Mesendoderm (in vitro differentiated cells): ENCODE data around the gene SPTAN1.

Source experiments
- DNase-seq: peaks from one replicate; pipeline ENCODE4 v3.0.0; 2013
- H2AK5ac ChIP-seq: 2 replicates; pipeline ENCODE4 v1.6.1; 2013; ENCODE audit warnings: low read length, inconsistent platforms
- H2BK120ac ChIP-seq: 2 replicates; pipeline ENCODE4 v1.6.1; 2013; ENCODE audit warnings: low read depth, mild to moderate bottlenecking, low read length, moderate library complexity, mixed read lengths
- H2BK15ac ChIP-seq: replicated peaks from 2 replicates; pipeline ENCODE4 v1.6.1; 2013; ENCODE audit warnings: low read depth, mild to moderate bottlenecking, moderate library complexity
- H2BK5ac ChIP-seq: 2 replicates; pipeline ENCODE4 v1.6.1; 2013; ENCODE audit warnings: low read length, inconsistent platforms
- H3K18ac ChIP-seq: 2 replicates; pipeline ENCODE4 v1.6.1; 2013; ENCODE audit warnings: mild to moderate bottlenecking, low read length, mixed read lengths
- H3K23ac ChIP-seq: one replicate; pipeline ENCODE4 v1.6.1; 2013; ENCODE audit warnings: low read length
- H3K27ac ChIP-seq: 2 replicates; pipeline ENCODE4 v1.5.1; 2013; ENCODE audit warnings: low read depth, mild to moderate bottlenecking, inconsistent platforms, low read length, moderate library complexity
- H3K27me3 ChIP-seq: 2 replicates; pipeline ENCODE4 v1.6.1; 2013; ENCODE audit warnings: low read length, control low read depth, mild to moderate bottlenecking, inconsistent platforms; ENCODE audit not compliant: insufficient read depth, poor library complexity
- H3K36me3 ChIP-seq: 2 replicates; pipeline ENCODE4 v1.6.1; 2013; ENCODE audit warnings: low read length, inconsistent platforms; ENCODE audit not compliant: control insufficient read depth, insufficient read depth
- H3K4ac ChIP-seq: one replicate; pipeline ENCODE4 v1.6.1; 2013; ENCODE audit warnings: low read depth, mild to moderate bottlenecking, low read length, moderate library complexity
- H3K4me1 ChIP-seq: 2 replicates; pipeline ENCODE4 v1.6.1; 2013; ENCODE audit warnings: low read depth, low read length, inconsistent platforms; ENCODE audit not compliant: control insufficient read depth
- H3K4me2 ChIP-seq: 2 replicates; pipeline ENCODE4 v1.6.1; 2013; ENCODE audit warnings: low read length
- H3K4me3 ChIP-seq: 2 replicates; pipeline ENCODE4 v1.5.1; 2013; ENCODE audit warnings: mild to moderate bottlenecking, low read length
- H3K56ac ChIP-seq: one replicate; pipeline ENCODE4 v1.6.1; 2013; ENCODE audit warnings: low read length
- H3K79me1 ChIP-seq: 2 replicates; pipeline ENCODE4 v1.6.1; 2013; ENCODE audit warnings: low read length, inconsistent platforms
- H3K79me2 ChIP-seq: 2 replicates; pipeline ENCODE4 v1.6.1; 2013; ENCODE audit warnings: mild to moderate bottlenecking, low read length; ENCODE audit not compliant: control insufficient read depth, insufficient read depth
- H3K9ac ChIP-seq: 2 replicates; pipeline ENCODE4 v1.6.1; 2013; ENCODE audit warnings: low read length, inconsistent platforms
- H4K5ac ChIP-seq: one replicate; pipeline ENCODE4 v1.6.1; 2013; ENCODE audit warnings: low read length
- H4K8ac ChIP-seq: one replicate; pipeline ENCODE4 v1.6.1; 2013; ENCODE audit warnings: low read depth, mild to moderate bottlenecking, control low read depth, low read length, moderate library complexity
- WGBS: extraction: QIAGEN DNeasy Blood & Tissue Kit; methylation state at CpG from one replicate; pipeline ENCODE4 v1.1.7; 2013; ENCODE audit warnings: low lambda C conversion rate, missing lambda C conversion rate; ENCODE audit not compliant: insufficient coverage; ENCODE audit errors: extremely low coverage; 5-methylcytosine and 5-hydroxymethylcytosine counted together

The SPTAN1 gene

GRCh38 chr9:128636556-128637530 is 84.5 kb downstream of the SPTAN1 start:
- Histone ChIP-seq H2BK5ac (no peak overlapping the region), H3K27me3 (no peaks in the 10 kb centered on the region), H3K27ac (no peak overlapping the region), H3K56ac (peak overlapping the region; percentile 81), H2BK15ac (no peak overlapping the region), H3K18ac (no peak overlapping the region), H4K8ac (no peak overlapping the region), H3K4me3 (no peak overlapping the region), H2BK120ac (no peak overlapping the region), H4K5ac (no peak overlapping the region), H3K4me2 (no peak overlapping the region), H3K9ac (no peak overlapping the region), H3K79me2 (no peaks in the 10 kb centered on the region), H2AK5ac (no peak overlapping the region), H3K36me3 (peaks cover 14% of the 10 kb centered on the region), H3K23ac (no peak overlapping the region), H3K4ac (no peak overlapping the region), H3K4me1 (no peaks in the 10 kb centered on the region), H3K79me1 (no peaks in the 10 kb centered on the region)
- whole genome bisulfite sequencing, result no CpG with 5 or more reads among the region's 20 CpGs
- no peak for DNase-seq

DNA sequence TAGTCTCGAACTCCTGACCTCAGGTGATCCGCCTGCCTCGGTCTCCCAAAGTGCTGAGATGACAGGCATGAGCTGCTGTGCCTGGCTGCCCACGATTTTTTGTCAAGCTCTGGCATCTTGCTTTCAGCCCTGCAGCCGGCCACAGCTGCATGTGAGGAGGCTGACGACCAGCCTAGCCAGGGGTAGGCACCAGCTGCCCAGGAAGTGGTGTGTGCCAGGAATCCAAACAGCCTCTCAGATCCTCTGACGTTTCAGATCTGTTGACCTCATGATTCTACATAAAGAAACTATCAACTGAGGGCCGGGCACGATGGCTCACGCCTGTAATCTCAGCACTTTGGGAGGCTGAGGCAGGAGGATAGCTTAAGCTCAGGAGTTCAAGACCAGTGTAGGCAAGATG is 85.3 kb downstream of the SPTAN1 start:
- no peak for DNase-seq
- H3K79me2 ChIP-seq, result no peaks in the 10 kb centered on the region
- no peak overlapping the region for H3K56ac ChIP-seq
- no peak overlapping the region for H3K23ac ChIP-seq
- no peak overlapping the region for H3K4ac ChIP-seq
- no peak overlapping the region for H3K4me2 ChIP-seq
- H2BK5ac ChIP-seq, result no peak overlapping the region
- no peaks in the 10 kb centered on the region for H3K27me3 ChIP-seq
- WGBS, result no CpG with 5 or more reads among the region's 10 CpGs
- H2AK5ac ChIP-seq, result no peak overlapping the region
- no peak overlapping the region for H3K4me3 ChIP-seq
- no peak overlapping the region for H4K8ac ChIP-seq
- peaks cover 6% of the 10 kb centered on the region for H3K36me3 ChIP-seq
- no peak overlapping the region for H3K9ac ChIP-seq
- H3K4me1 ChIP-seq, result no peaks in the 10 kb centered on the region
- H3K18ac ChIP-seq, result no peak overlapping the region
- no peak overlapping the region for H4K5ac ChIP-seq
- H3K79me1 ChIP-seq, result no peaks in the 10 kb centered on the region
- H3K27ac ChIP-seq, result no peak overlapping the region
- no peak overlapping the region for H2BK120ac ChIP-seq
- no peak overlapping the region for H2BK15ac ChIP-seq

DNA sequence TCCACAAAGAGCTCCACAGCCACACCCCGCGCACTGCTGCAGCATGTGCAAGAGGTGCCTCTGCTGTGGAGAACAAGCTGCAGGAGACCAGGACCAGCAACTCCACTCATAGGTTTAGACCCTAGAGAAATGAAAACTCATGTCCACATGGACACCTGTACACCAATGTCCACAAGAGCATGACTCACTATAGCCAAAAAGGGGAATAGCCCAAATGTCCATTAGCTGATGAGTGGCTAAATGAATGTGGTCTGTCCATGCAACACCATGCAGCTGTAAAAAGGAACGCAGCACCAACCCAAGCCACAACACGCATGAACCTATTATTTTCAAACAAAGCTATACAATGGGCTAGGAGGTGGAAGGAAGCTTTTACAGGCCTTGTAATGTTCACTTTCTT is 86.2 kb downstream of the SPTAN1 start:
- Histone ChIP-seq H3K79me2 (no peaks in the 10 kb centered on the region), H3K79me1 (no peaks in the 10 kb centered on the region), H2AK5ac (no peak overlapping the region), H3K27me3 (no peaks in the 10 kb centered on the region), H3K4me3 (no peak overlapping the region), H4K8ac (no peak overlapping the region), H3K4ac (no peak overlapping the region), H3K9ac (no peak overlapping the region), H4K5ac (no peak overlapping the region), H3K56ac (no peak overlapping the region), H3K4me1 (no peaks in the 10 kb centered on the region), H3K36me3 (peaks cover 4% of the 10 kb centered on the region), H2BK120ac (no peak overlapping the region), H2BK15ac (no peak overlapping the region), H3K4me2 (no peak overlapping the region), H3K27ac (no peak overlapping the region), H3K23ac (no peak overlapping the region), H3K18ac (no peak overlapping the region), H2BK5ac (no peak overlapping the region)
- no peak for DNase-seq
- WGBS, result no CpG with 5 or more reads among the region's 4 CpGs

- H3K4me3 ChIP-seq, result no peak overlapping the region
- H3K27me3 ChIP-seq, result no peaks in the 10 kb centered on the region
- no peak for DNase-seq
- H2AK5ac ChIP-seq, result no peak overlapping the region
- no peaks in the 10 kb centered on the region for H3K4me1 ChIP-seq
- no peak overlapping the region for H3K56ac ChIP-seq
- H4K5ac ChIP-seq, result no peak overlapping the region
- H3K27ac ChIP-seq, result no peak overlapping the region
- H2BK5ac ChIP-seq, result no peak overlapping the region
- no peaks in the 10 kb centered on the region for H3K79me2 ChIP-seq
- H3K18ac ChIP-seq, result no peak overlapping the region
- no peak overlapping the region for H4K8ac ChIP-seq
- H3K23ac ChIP-seq, result no peak overlapping the region
- no CpG with 5 or more reads among the region's 18 CpGs for WGBS
- peaks cover 4% of the 10 kb centered on the region for H3K36me3 ChIP-seq
- H3K79me1 ChIP-seq, result no peaks in the 10 kb centered on the region
- H2BK120ac ChIP-seq, result no peak overlapping the region
- no peak overlapping the region for H3K4me2 ChIP-seq
- no peak overlapping the region for H3K4ac ChIP-seq
- H3K9ac ChIP-seq, result no peak overlapping the region
- H2BK15ac ChIP-seq, result no peak overlapping the region
Observed at GRCh38 chr9:128640603-128641002, 88.2 kb downstream of the SPTAN1 start.

DNA sequence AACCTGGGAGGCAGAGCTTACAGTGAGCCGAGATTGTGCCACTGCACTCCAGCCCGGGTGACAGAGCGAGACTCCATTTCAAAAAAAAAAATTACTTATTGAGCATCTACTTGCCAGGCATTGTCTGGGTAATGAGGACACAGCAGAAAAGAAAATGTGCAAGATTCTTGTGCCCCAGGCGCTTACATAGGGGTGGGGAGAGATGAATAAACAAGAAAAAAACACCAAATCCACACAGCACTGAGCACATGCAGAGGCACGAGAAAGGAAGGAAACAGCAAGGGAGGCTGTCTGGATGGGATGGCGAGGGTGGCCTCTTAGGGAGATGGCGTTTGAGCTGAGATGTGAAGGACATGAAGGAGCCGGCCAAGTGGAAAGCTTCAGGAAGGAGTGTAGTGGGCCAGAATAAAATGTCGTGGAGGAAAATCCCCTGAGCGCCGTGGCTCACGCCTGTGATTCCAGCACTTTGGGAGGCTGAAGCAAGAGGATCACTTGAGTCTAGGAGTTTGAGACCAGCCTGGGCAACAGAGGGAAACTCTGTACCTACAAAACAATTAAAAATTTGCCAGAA is 90.4 kb downstream of the SPTAN1 start:
- Histone ChIP-seq H3K4me1 (no peaks in the 10 kb centered on the region), H4K8ac (no peak overlapping the region), H3K79me2 (no peaks in the 10 kb centered on the region), H3K27ac (no peak overlapping the region), H3K27me3 (no peaks in the 10 kb centered on the region), H2AK5ac (no peak overlapping the region), H2BK15ac (no peak overlapping the region), H3K79me1 (no peaks in the 10 kb centered on the region), H3K23ac (no peak overlapping the region), H3K4me2 (no peak overlapping the region), H2BK5ac (no peak overlapping the region), H3K4me3 (no peak overlapping the region), H3K9ac (peak overlapping the region; percentile 9), H3K18ac (no peak overlapping the region), H3K36me3 (peaks cover 4% of the 10 kb centered on the region), H4K5ac (no peak overlapping the region), H3K56ac (no peak overlapping the region), H3K4ac (no peak overlapping the region), H2BK120ac (no peak overlapping the region)
- no peak for DNase-seq
- no CpG with 5 or more reads among the region's 12 CpGs for WGBS
